Spleen (tissue), 7 donors: ENCODE data around the gene SLC1A2.

Source experiments
- POLR2AphosphoS5 ChIP-seq, 3 donors: sonication (generic); formaldehyde crosslinking; IDR thresholded peaks; one replicate each; pipeline ENCODE4 v1.5.1; 2017; ENCODE audit warnings: antibody characterized with exemption in 3 of 3
- TF ChIP-seq, protein P1 (sequence below), 11 experiments: fragments of 200-600 bp in 7 of 11; fragments of 450-650 bp in 4 of 11; sonication (generic) in 4 of 11; IDR thresholded peaks in 8 of 11; conservative IDR thresholded peaks in 3 of 11; 1 replicate in 7 of 11; 2 replicates in 4 of 11; pipeline versions ENCODE4 v1.4.0 to v1.8.0; 2016 to 2021; ENCODE audit warnings: antibody characterized with exemption in 11 of 11, inconsistent platforms in 4 of 11, mild to moderate bottlenecking in 1 of 11
- donor health status: DM: no; HTN: no; CAD: no; lungs with moderate emphysema.
- donor health status: DM: no; HTN: no; CAD: no.
- donor health status: DM: no; HTN: no; CAD: no.

DNA sequence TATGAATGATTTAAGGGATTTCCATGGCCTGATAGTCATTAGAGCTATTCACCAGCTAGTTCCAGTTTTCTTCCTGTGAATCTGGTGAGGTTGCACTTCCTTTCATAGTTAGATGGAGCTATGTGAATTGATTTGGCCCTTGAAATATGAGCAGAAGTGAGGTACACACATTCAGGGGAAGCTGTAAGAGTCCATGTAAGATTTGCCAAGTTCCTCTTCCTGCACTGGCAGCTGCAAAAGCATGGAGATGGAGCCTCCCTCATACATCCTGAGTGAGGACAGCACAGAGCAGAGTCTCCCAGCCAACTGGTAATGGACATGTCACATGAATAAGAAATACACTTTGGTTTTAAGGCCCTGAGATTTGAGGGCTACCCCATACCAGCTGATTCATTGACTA lies 168.7 kb downstream of the SLC1A2 start:
- TF ChIP-seq, protein P1, sequence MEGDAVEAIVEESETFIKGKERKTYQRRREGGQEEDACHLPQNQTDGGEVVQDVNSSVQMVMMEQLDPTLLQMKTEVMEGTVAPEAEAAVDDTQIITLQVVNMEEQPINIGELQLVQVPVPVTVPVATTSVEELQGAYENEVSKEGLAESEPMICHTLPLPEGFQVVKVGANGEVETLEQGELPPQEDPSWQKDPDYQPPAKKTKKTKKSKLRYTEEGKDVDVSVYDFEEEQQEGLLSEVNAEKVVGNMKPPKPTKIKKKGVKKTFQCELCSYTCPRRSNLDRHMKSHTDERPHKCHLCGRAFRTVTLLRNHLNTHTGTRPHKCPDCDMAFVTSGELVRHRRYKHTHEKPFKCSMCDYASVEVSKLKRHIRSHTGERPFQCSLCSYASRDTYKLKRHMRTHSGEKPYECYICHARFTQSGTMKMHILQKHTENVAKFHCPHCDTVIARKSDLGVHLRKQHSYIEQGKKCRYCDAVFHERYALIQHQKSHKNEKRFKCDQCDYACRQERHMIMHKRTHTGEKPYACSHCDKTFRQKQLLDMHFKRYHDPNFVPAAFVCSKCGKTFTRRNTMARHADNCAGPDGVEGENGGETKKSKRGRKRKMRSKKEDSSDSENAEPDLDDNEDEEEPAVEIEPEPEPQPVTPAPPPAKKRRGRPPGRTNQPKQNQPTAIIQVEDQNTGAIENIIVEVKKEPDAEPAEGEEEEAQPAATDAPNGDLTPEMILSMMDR (IDR thresholded peaks at IDR 0.05 in 8 of 11, conservative IDR thresholded peaks at IDR 0.05 in 3 of 11): no peak
- no peak for TF ChIP-seq POLR2AphosphoS5 (IDR thresholded peaks at IDR 0.05)
